Pancreas (tissue), 10 donors: ENCODE results near the gene CMTM6. TPM values are rescaled to one million over a fixed set of nuclear protein-coding genes. Genes with fewer than 3 reads are reported as not detected.

ENCODE experiments used
- ATAC-seq, 4 donors: fragments of 200-7000 bp; cut with Tn5 transposase; one replicate each; pipeline versions ENCODE4 v1.8.0 to v1.9.1; 2020; ENCODE audit warnings: mild to moderate bottlenecking in 4 of 4, moderate library complexity in 4 of 4
- DNase-seq, 6 donors: peaks; one replicate each; pipeline ENCODE4 v3.0.0-alpha.2; 2020
- FAIRE-seq: peaks from 2 replicates; lab custom pipeline; 2012; peaks lifted over from hg19 to GRCh38; lab: Jason Lieb, UNC
- H3K27ac ChIP-seq, 4 donors: fragments of 200-600 bp; sonication (generic); 1 replicate in 3 of 4; 2 replicates in 1 of 4; pipeline versions ENCODE4 v1.5.0 to v1.8.0; 2020
- H3K27me3 ChIP-seq, 4 donors: fragments of 200-600 bp; one replicate each; pipeline ENCODE4 v1.8.0; 2021
- H3K36me3 ChIP-seq, 3 donors: fragments of 200-600 bp; sonication (generic) in 1 of 3; one replicate each; pipeline versions ENCODE4 v1.5.0 to v1.8.0; 2020 to 2021
- H3K4me1 ChIP-seq, 3 donors: fragments of 200-600 bp; one replicate each; pipeline ENCODE4 v1.8.0; 2021
- H3K4me3 ChIP-seq, 4 donors: fragments of 200-600 bp; sonication (generic) in 2 of 4; one replicate each; pipeline versions ENCODE4 v1.5.0 to v1.8.0; 2020 to 2021
- H3K9me3 ChIP-seq, 4 donors: fragments of 200-600 bp; one replicate each; pipeline ENCODE4 v1.8.0; 2021
- WGBS, 2 donors: extraction: QIAGEN DNeasy Blood & Tissue Kit; methylation state at CpG; one replicate each; pipeline ENCODE4 v1.1.7; 2013; 5-methylcytosine and 5-hydroxymethylcytosine counted together
- intact Hi-C, 3 donors: fragments of 100-400 bp; cut with DNase I; formaldehyde crosslinking; loops; one replicate each; pipeline versions ENCODE4 v1.11.1 to v1.14.2; 2022
- polyA plus RNA-seq, 2 donors: library from polyadenylated mRNA; stranded (reverse); fragments of 200-250 nt; gene quantifications; one replicate each; pipeline ENCODE4 v1.2.3, GENCODE V29; 2013
- total RNA-seq, 6 donors: library from RNA; stranded (reverse); fragmentation: NEBNext Ultra II Directional in 4 of 6; extraction: Animal tissue kit (Norgen Biotek cat#: 25700) in 4 of 6; gene quantifications; one replicate each; pipeline versions ENCODE4 v1.2.1 to v1.2.4, GENCODE V29; 2021 to 2023
- TF ChIP-seq, protein P1 (sequence below), 4 donors: fragments of 200-600 bp; sonication (generic) in 3 of 4; IDR thresholded peaks; one replicate each; pipeline versions ENCODE4 v1.5.0 to v1.8.0; 2021; ENCODE audit warnings: antibody characterized with exemption in 4 of 4
- donor health status: healthy with polysubstance abuse.
- donor health status: DM: no; HTN: no; CAD: no; lungs with moderate emphysema.
- donor health status: DM: no; HTN: no; CAD: no.
- donor health status: control.
- donor health status: control.
- donor health status: Bipolar disorder and iron deficiency.
- donor health status: DM: yes; HTN: yes; CAD: no.
- donor health status: DM: no; HTN: no; CAD: no.
- donor health status: DM: no; HTN: no; CAD: no.
- donor health status: DM: yes; HTN: yes; CAD: no.

Gene CMTM6
- total and polyA plus RNA-seq, 8 donors = 8.4 to 34.0 (median 13.7) TPM

DNA sequence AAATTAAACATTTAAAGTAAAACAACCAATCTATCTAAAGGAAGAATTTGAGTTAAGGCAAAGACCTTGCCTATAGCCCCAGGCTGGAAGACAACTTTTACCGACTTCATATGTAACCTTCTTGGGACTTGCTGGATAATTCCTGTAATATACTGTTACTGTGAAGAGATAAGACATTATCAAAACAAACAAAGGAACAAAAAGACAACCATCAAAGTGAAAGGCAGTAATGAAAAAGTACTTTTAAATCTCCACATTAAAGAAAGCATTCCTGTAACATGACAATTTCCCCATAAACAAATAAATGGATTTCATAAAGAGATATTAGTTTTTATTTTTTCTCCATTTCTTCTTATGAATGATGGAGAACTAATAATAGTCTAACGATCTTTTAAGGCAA is 2.4 kb downstream of the CMTM6 start:
- ATAC-seq = no peak
- Histone ChIP-seq H3K36me3 (no peaks in the 10 kb centered on the region), H3K9me3 (no peaks in the 10 kb centered on the region), H3K27ac (no peak overlapping the region), H3K4me3 (no peak overlapping the region), H3K27me3 (no peaks in the 10 kb centered on the region), H3K4me1 (peaks cover 0 to 10% (median 0%) of the 10 kb centered on the region in 3 donors)
- FAIRE-seq = no peak
- intact Hi-C loops = no loop called here
- no peak for DNase-seq
- TF ChIP-seq, protein P1, sequence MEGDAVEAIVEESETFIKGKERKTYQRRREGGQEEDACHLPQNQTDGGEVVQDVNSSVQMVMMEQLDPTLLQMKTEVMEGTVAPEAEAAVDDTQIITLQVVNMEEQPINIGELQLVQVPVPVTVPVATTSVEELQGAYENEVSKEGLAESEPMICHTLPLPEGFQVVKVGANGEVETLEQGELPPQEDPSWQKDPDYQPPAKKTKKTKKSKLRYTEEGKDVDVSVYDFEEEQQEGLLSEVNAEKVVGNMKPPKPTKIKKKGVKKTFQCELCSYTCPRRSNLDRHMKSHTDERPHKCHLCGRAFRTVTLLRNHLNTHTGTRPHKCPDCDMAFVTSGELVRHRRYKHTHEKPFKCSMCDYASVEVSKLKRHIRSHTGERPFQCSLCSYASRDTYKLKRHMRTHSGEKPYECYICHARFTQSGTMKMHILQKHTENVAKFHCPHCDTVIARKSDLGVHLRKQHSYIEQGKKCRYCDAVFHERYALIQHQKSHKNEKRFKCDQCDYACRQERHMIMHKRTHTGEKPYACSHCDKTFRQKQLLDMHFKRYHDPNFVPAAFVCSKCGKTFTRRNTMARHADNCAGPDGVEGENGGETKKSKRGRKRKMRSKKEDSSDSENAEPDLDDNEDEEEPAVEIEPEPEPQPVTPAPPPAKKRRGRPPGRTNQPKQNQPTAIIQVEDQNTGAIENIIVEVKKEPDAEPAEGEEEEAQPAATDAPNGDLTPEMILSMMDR (IDR thresholded peaks at IDR 0.05) = no peak
- WGBS, 2 donors = 80 to 83% methylated on average over 2 of the region's 2 CpGs

DNA sequence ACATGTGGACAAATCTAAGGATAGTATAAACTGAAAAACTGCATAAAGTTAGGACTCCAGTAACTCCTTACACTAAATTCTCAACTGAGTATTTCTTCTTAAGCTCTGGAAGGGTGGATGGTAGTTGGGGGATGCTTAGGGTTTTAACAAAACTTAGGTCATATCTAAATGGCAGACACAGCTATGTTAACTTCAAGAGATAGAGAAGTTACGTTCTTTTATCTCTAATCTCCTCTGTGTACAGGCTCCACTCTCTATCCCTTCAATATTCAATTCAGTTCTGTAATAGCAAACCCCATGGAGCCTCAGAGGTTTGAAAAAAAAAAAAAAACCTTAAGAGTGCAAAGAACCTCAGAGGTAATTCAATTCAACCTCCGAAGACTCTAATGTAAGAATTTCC is 3.1 kb downstream of the CMTM6 start:
- no peaks in the 10 kb centered on the region for H3K36me3 ChIP-seq
- peaks cover 0 to 16% (median 0%) of the 10 kb centered on the region in 3 donors for H3K4me1 ChIP-seq
- no peaks in the 10 kb centered on the region for H3K27me3 ChIP-seq
- no peak for ATAC-seq
- no peaks in the 10 kb centered on the region for H3K9me3 ChIP-seq
- TF ChIP-seq, protein P1 (IDR thresholded peaks at IDR 0.05) = no peak
- H3K27ac ChIP-seq = no peak overlapping the region
- no peak for DNase-seq
- no peak for FAIRE-seq
- H3K4me3 ChIP-seq = no peak overlapping the region
- 74 to 77% methylated on average over 2 of the region's 2 CpGs for WGBS, 2 donors
- intact Hi-C loops = no loop called here

DNA sequence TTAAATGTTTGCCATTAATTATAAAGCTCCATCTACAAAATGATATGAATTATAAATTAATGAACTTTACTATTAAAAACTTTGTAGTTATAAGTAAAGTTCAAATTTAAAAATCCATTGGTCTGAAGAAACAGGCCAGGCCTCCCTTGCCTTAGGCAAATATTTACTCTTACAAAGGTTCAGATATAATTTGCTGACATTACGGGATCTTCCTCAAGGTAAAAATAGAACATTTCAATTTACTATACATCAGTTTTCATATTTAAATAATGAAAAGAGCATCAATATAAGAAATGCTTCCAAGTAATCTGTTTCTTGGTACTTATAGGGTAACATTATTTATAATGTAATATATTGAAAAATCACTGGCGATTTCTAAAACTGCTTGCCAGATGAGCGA is 3.7 kb downstream of the CMTM6 start:
- no peaks in the 10 kb centered on the region for H3K36me3 ChIP-seq
- FAIRE-seq = no peak
- no peaks in the 10 kb centered on the region for H3K27me3 ChIP-seq
- intact Hi-C loops = no loop called here
- peaks cover 0 to 18% (median 0%) of the 10 kb centered on the region in 3 donors for H3K4me1 ChIP-seq
- H3K9me3 ChIP-seq = no peaks in the 10 kb centered on the region
- no peak for DNase-seq
- 65 to 68% methylated on average over 3 of the region's 3 CpGs for WGBS, 2 donors
- no peak overlapping the region for H3K4me3 ChIP-seq
- no peak overlapping the region for H3K27ac ChIP-seq
- ATAC-seq = no peak
- TF ChIP-seq, protein P1 (IDR thresholded peaks at IDR 0.05) = no peak

DNA sequence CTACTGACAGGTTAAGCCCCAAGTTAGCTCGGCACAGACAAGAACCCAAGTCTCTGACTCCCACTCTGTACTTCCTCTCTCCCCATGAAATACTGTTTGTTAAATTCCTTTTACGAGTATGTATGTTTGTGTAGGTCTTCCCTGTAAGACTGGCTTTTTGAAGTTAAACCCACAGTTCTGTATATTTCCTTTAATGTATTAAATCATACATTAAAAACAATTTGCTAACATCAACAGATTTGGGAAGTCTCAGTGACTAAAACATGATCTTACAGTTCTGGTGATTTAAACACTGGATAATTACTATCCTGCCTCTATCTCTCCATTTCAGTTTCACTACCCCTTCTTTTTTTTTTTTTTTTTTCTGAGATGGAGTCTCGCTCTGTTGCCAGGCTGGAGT is 4.4 kb downstream of the CMTM6 start:
- no peaks in the 10 kb centered on the region for H3K36me3 ChIP-seq
- ATAC-seq (no peak), DNase-seq (no peak), FAIRE-seq (no peak)
- no peaks in the 10 kb centered on the region for H3K9me3 ChIP-seq
- H3K27me3 ChIP-seq = no peaks in the 10 kb centered on the region
- H3K4me3 ChIP-seq = no peak overlapping the region
- H3K4me1 ChIP-seq = peaks cover 0 to 24% (median 0%) of the 10 kb centered on the region in 3 donors
- intact Hi-C loops = no loop called here
- no peak overlapping the region for H3K27ac ChIP-seq
- 86 to 96% methylated on average over 3 of the region's 3 CpGs for WGBS, 2 donors
- TF ChIP-seq, protein P1 (IDR thresholded peaks at IDR 0.05) = no peak

DNA sequence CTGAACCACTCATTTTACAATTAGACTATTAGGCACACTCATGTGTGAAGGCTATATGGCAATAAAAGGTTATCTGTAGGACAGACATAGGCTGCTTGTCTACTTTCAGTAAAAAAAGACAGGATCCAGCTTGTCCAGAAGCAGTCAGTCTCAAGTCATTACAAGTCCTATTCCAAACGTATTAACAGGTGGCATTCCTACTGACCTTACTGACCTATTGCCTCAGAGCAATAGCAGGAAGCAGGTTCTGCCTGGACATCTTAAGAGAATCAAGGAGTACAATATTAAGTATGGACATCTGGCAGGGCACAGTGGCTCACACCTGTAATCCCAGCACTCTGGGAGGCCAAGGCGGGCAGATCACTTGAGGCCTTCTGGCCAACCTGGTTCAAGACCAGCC is 7.0 kb downstream of the CMTM6 start:
- ATAC-seq (peak in 2 of 4 donors; percentile 28 to 34), DNase-seq (no peak), FAIRE-seq (no peak)
- H3K4me1 ChIP-seq = peaks cover 0 to 24% (median 6%) of the 10 kb centered on the region in 3 donors
- intact Hi-C loops = no loop called here
- WGBS, 2 donors = 62 to 64% methylated on average over 2 of the region's 2 CpGs
- H3K36me3 ChIP-seq = no peaks in the 10 kb centered on the region
- no peak overlapping the region for H3K4me3 ChIP-seq
- TF ChIP-seq, protein P1 (IDR thresholded peaks at IDR 0.05) = no peak
- peak overlapping the region in 1 of 4 donors; percentile 4 for H3K27ac ChIP-seq
- no peaks in the 10 kb centered on the region for H3K9me3 ChIP-seq
- no peaks in the 10 kb centered on the region for H3K27me3 ChIP-seq
